Ishikawa (cell line): ENCODE results near the gene MACROD2.

ENCODE experiments used
- CEBPB ChIP-seq: IDR thresholded peaks from 2 replicates; pipeline ENCODE4 v1.6.1; 2012
- CREB1 ChIP-seq: IDR thresholded peaks from 2 replicates; pipeline ENCODE4 v1.6.1; 2012; ENCODE audit warnings: low read depth
- EGR1 ChIP-seq: IDR thresholded peaks from 2 replicates; pipeline ENCODE4 v1.6.1; 2012
- EP300 ChIP-seq: IDR thresholded peaks from 2 replicates; pipeline ENCODE4 v1.6.1; 2012; ENCODE audit warnings: borderline replicate concordance
- FOXM1 ChIP-seq: IDR thresholded peaks from 2 replicates; pipeline ENCODE4 v1.6.1; 2012; ENCODE audit warnings: low read depth, borderline replicate concordance
- MAX ChIP-seq: IDR thresholded peaks from 2 replicates; pipeline ENCODE4 v1.6.1; 2012
- NFIC ChIP-seq: IDR thresholded peaks from 2 replicates; pipeline ENCODE4 v1.6.1; 2012
- RAD21 ChIP-seq: IDR thresholded peaks from 2 replicates; pipeline ENCODE4 v1.6.1; 2012; ENCODE audit warnings: low read depth
- REST ChIP-seq: IDR thresholded peaks from 2 replicates; pipeline ENCODE4 v1.6.1; 2012; ENCODE audit warnings: low read depth, mild to moderate bottlenecking
- TAF1 ChIP-seq: IDR thresholded peaks from 2 replicates; pipeline ENCODE4 v1.6.1; 2012; ENCODE audit warnings: low read depth, mild to moderate bottlenecking
- TCF12 ChIP-seq: IDR thresholded peaks from 2 replicates; pipeline ENCODE4 v1.6.1; 2012; ENCODE audit warnings: low read depth
- TEAD4 ChIP-seq: IDR thresholded peaks from 2 replicates; pipeline ENCODE4 v1.6.1; 2012
- USF1 ChIP-seq: IDR thresholded peaks from 2 replicates; pipeline ENCODE4 v1.6.1; 2012
- YY1 ChIP-seq: IDR thresholded peaks from 2 replicates; pipeline ENCODE4 v1.6.1; 2012; ENCODE audit warnings: low read depth
- ZBTB7A ChIP-seq: IDR thresholded peaks from 2 replicates; pipeline ENCODE4 v1.6.1; 2012; ENCODE audit warnings: low read depth

The MACROD2 gene

GRCh38 chr20:15449061-15449460, 1453.7 kb downstream of the MACROD2 start:
- TF ChIP-seq MAX (no peak), EP300 (no peak), TEAD4 (no peak), NFIC (no peak), CREB1 (no peak), TAF1 (no peak), CEBPB (no peak), TCF12 (no peak), USF1 (no peak), ZBTB7A (no peak), RAD21 (no peak), FOXM1 (no peak), REST (no peak), YY1 (no peak), EGR1 (no peak)

- TF ChIP-seq EP300 = no peak
- TF ChIP-seq TCF12 = no peak
- TF ChIP-seq YY1 = no peak
- no peak for TF ChIP-seq CREB1
- no peak for TF ChIP-seq NFIC
- TF ChIP-seq TAF1 = no peak
- TF ChIP-seq REST = no peak
- TF ChIP-seq TEAD4 = no peak
- TF ChIP-seq EGR1 = no peak
- TF ChIP-seq CEBPB = no peak
- TF ChIP-seq RAD21 = no peak
- no peak for TF ChIP-seq FOXM1
- TF ChIP-seq MAX = no peak
- TF ChIP-seq ZBTB7A = no peak
Measured at GRCh38 chr20:15451241-15451640, 1455.9 kb downstream of the MACROD2 start.

GRCh38 chr20:15455279-15455678, 1460.0 kb downstream of the MACROD2 start:
- TF ChIP-seq RAD21 = no peak
- no peak for TF ChIP-seq EP300
- no peak for TF ChIP-seq REST
- TF ChIP-seq TAF1 = no peak
- TF ChIP-seq FOXM1 = no peak
- no peak for TF ChIP-seq EGR1
- TF ChIP-seq YY1 = no peak
- no peak for TF ChIP-seq NFIC
- TF ChIP-seq ZBTB7A = no peak
- no peak for TF ChIP-seq USF1
- no peak for TF ChIP-seq CEBPB
- no peak for TF ChIP-seq TCF12
- no peak for TF ChIP-seq TEAD4
- no peak for TF ChIP-seq CREB1
- TF ChIP-seq MAX = no peak

- no peak for TF ChIP-seq RAD21
- no peak for TF ChIP-seq MAX
Measured at GRCh38 chr20:15461938-15462337, 1466.6 kb downstream of the MACROD2 start.

GRCh38 chr20:15475483-15475882, 1480.2 kb downstream of the MACROD2 start:
- TF ChIP-seq TAF1 = no peak
- no peak for TF ChIP-seq MAX
- no peak for TF ChIP-seq TCF12
- TF ChIP-seq EP300 = no peak
- TF ChIP-seq TEAD4 = no peak
- no peak for TF ChIP-seq RAD21
- no peak for TF ChIP-seq YY1
- TF ChIP-seq ZBTB7A = no peak
- no peak for TF ChIP-seq REST
- no peak for TF ChIP-seq EGR1
